Endothelial cell (in vitro differentiated cells): Measurements from ENCODE around the gene TIMM10B. TPM values are rescaled to one million over a fixed set of nuclear protein-coding genes. Genes with fewer than 3 reads are reported as not detected.
A peak's percentile ranks its signal among the peaks of the same experiment; 100 is the strongest.

ENCODE experiments used
- DNase-seq: peaks from one replicate; pipeline ENCODE4 v3.0.0; 2021; ENCODE audit warnings: low spot score
- H3K27ac Mint-ChIP-seq: one replicate; pipeline ENCODE4 v1.8.0; 2021; ENCODE audit warnings: mixed read lengths, inconsistent platforms; ENCODE audit not compliant: unreplicated experiment
- H3K27me3 Mint-ChIP-seq: one replicate; pipeline ENCODE4 v1.8.0; 2021; ENCODE audit warnings: mild to moderate bottlenecking, moderate library complexity, mixed read lengths, inconsistent platforms; ENCODE audit not compliant: unreplicated experiment
- H3K36me3 Mint-ChIP-seq: one replicate; pipeline ENCODE4 v1.8.0; 2021; ENCODE audit warnings: mild to moderate bottlenecking, low read depth, mixed read lengths, inconsistent platforms; ENCODE audit not compliant: unreplicated experiment
- H3K4me1 Mint-ChIP-seq: one replicate; pipeline ENCODE4 v1.8.0; 2021; ENCODE audit warnings: mild to moderate bottlenecking, mixed read lengths, inconsistent platforms; ENCODE audit not compliant: unreplicated experiment
- H3K4me3 Mint-ChIP-seq: one replicate; pipeline ENCODE4 v1.8.0; 2021; ENCODE audit warnings: mild to moderate bottlenecking, mixed read lengths, inconsistent platforms; ENCODE audit not compliant: unreplicated experiment
- H3K9me3 Mint-ChIP-seq: one replicate; pipeline ENCODE4 v1.8.0; 2021; ENCODE audit warnings: mixed read lengths, inconsistent platforms; ENCODE audit not compliant: unreplicated experiment
- CTCF ChIP-seq: fragments of 200-600 bp; sonication (generic); IDR thresholded peaks from one replicate; pipeline ENCODE4 v1.5.0; 2021; ENCODE audit warnings: antibody characterized with exemption; ENCODE audit not compliant: unreplicated experiment
- total RNA-seq: library from RNA; stranded (reverse); fragmentation: NEBNext Ultra II Directional; extraction: Animal tissue kit (Norgen Biotek cat#: 25700); gene quantifications from one replicate; pipeline ENCODE4 v1.2.1, GENCODE V29; 2021; ENCODE audit not compliant: unreplicated experiment

Gene TIMM10B
- total RNA-seq, 1 donor from 2014 or later, result 42.2 TPM

GRCh38 chr11:6457581-6458320 is 23.6 kb upstream of the TIMM10B start:
- Mint-ChIP-seq H3K27ac (no peak overlapping the region), H3K4me1 (no peaks in the 10 kb centered on the region), H3K4me3 (no peak overlapping the region)

GRCh38 chr11:6458352-6459098 is 22.8 kb upstream of the TIMM10B start:
- no peak for TF ChIP-seq CTCF
- peaks cover 26% of the 10 kb centered on the region for H3K36me3 Mint-ChIP-seq
- no peak for DNase-seq
- peaks cover 3% of the 10 kb centered on the region for H3K27me3 Mint-ChIP-seq
- no peaks in the 10 kb centered on the region for H3K4me1 Mint-ChIP-seq
- no peaks in the 10 kb centered on the region for H3K9me3 Mint-ChIP-seq
- no peak overlapping the region for H3K4me3 Mint-ChIP-seq
- peak overlapping the region; percentile 25 for H3K27ac Mint-ChIP-seq

More at GRCh38 chr11:6457581-6458320, 23.6 kb upstream of the TIMM10B start:
- peaks cover 3% of the 10 kb centered on the region for H3K27me3 Mint-ChIP-seq
- no peaks in the 10 kb centered on the region for H3K9me3 Mint-ChIP-seq
- TF ChIP-seq CTCF, result no peak
- no peak for DNase-seq
- H3K36me3 Mint-ChIP-seq, result peaks cover 23% of the 10 kb centered on the region

- H3K27me3 Mint-ChIP-seq, result peaks cover 3% of the 10 kb centered on the region
- DNase-seq, result no peak
- TF ChIP-seq CTCF, result no peak
Measured at GRCh38 chr11:6459099-6459450, 22.2 kb upstream of the TIMM10B start.

GRCh38 chr11:6468712-6469495 is 12.4 kb upstream of the TIMM10B start:
- Mint-ChIP-seq H3K27ac (no peak overlapping the region), H3K4me3 (no peak overlapping the region), H3K4me1 (peaks cover 6% of the 10 kb centered on the region), H3K27me3 (peaks cover 2% of the 10 kb centered on the region), H3K9me3 (no peaks in the 10 kb centered on the region), H3K36me3 (peaks cover 3% of the 10 kb centered on the region)
- no peak for TF ChIP-seq CTCF
- DNase-seq, result peak; percentile 83

More at GRCh38 chr11:6459099-6459450, 22.2 kb upstream of the TIMM10B start:
- H3K4me3 Mint-ChIP-seq, result no peak overlapping the region
- no peaks in the 10 kb centered on the region for H3K9me3 Mint-ChIP-seq
- no peaks in the 10 kb centered on the region for H3K4me1 Mint-ChIP-seq
- H3K36me3 Mint-ChIP-seq, result peaks cover 29% of the 10 kb centered on the region
- H3K27ac Mint-ChIP-seq, result no peak overlapping the region
